HG03066 (cell line): ENCODE results near the gene CDK19.
"Not testable (repeated sequence)": the region's sequence is repeated elsewhere in the genome, so short reads cannot be mapped to it uniquely, and the experiment has no call there.

ENCODE experiments used
- ATAC-seq: cut with Tn5 transposase; IDR thresholded peaks from one replicate; pipeline ENCODE4 v1.9.1; 2021; ENCODE audit warnings: low read depth; ENCODE audit not compliant: unreplicated experiment

Gene CDK19

GRCh38 chr6:110635096-110635495 is 180.2 kb downstream of the CDK19 start:
- no peak for ATAC-seq

- ATAC-seq = no peak
These were observed 181.5 kb downstream of the CDK19 start for GRCh38 chr6:110633731-110634213.

GRCh38 chr6:110629153-110629552 is 186.1 kb downstream of the CDK19 start:
- ATAC-seq = no peak

GRCh38 chr6:110628330-110628729 is 186.9 kb downstream of the CDK19 start:
- no peak for ATAC-seq

GRCh38 chr6:110626442-110626841 is 188.8 kb downstream of the CDK19 start:
- no peak for ATAC-seq

- no peak for ATAC-seq
These were observed 189.4 kb downstream of the CDK19 start for GRCh38 chr6:110625883-110626282.

- ATAC-seq = no peak
These were observed 192.2 kb downstream of the CDK19 start for GRCh38 chr6:110622912-110623578.

- ATAC-seq = no peak
These were observed 194.2 kb downstream of the CDK19 start for GRCh38 chr6:110621061-110621460.

- ATAC-seq = no peak
These were observed 195.2 kb downstream of the CDK19 start for GRCh38 chr6:110620065-110620464.

GRCh38 chr6:110619275-110619908 is 195.9 kb downstream of the CDK19 start:
- ATAC-seq = no peak

- ATAC-seq = no peak
These were observed 196.5 kb downstream of the CDK19 start for GRCh38 chr6:110618591-110619267.

GRCh38 chr6:110617057-110617456 is 198.2 kb downstream of the CDK19 start:
- no peak for ATAC-seq

GRCh38 chr6:110615722-110616121 is 199.5 kb downstream of the CDK19 start:
- no peak for ATAC-seq

- ATAC-seq = no peak
These were observed 200.7 kb downstream of the CDK19 start for GRCh38 chr6:110614586-110614985.

- ATAC-seq = no peak
These were observed 201.2 kb downstream of the CDK19 start for GRCh38 chr6:110614106-110614505.

- no peak for ATAC-seq
These were observed 201.9 kb downstream of the CDK19 start for GRCh38 chr6:110613356-110613755.

GRCh38 chr6:110612298-110612697 is 203.0 kb downstream of the CDK19 start:
- ATAC-seq = no peak

- ATAC-seq = no peak
These were observed 206.2 kb downstream of the CDK19 start for GRCh38 chr6:110609101-110609500.

- no peak for ATAC-seq
These were observed 207.1 kb downstream of the CDK19 start for GRCh38 chr6:110608151-110608550.

GRCh38 chr6:110606151-110606550 is 209.1 kb downstream of the CDK19 start:
- no peak for ATAC-seq

- not testable (repeated sequence) for ATAC-seq
These were observed 214.6 kb downstream of the CDK19 start for GRCh38 chr6:110600640-110601039.

GRCh38 chr6:110597761-110598160 is 217.5 kb downstream of the CDK19 start:
- no peak for ATAC-seq
